ENCODE data around the gene AFMID. TPM values are rescaled to one million over a fixed set of nuclear protein-coding genes. Genes with fewer than 3 reads are reported as not detected.
A peak's percentile ranks its signal among the peaks of the same experiment; 100 is the strongest.

The AFMID gene
- total and polyA plus RNA-seq, 9 of the 15 experiments (the other 6 are each of a cell fraction or from before 2014, with no cell fraction given): 62.1 to 188 (median 74.4) TPM

DNA sequence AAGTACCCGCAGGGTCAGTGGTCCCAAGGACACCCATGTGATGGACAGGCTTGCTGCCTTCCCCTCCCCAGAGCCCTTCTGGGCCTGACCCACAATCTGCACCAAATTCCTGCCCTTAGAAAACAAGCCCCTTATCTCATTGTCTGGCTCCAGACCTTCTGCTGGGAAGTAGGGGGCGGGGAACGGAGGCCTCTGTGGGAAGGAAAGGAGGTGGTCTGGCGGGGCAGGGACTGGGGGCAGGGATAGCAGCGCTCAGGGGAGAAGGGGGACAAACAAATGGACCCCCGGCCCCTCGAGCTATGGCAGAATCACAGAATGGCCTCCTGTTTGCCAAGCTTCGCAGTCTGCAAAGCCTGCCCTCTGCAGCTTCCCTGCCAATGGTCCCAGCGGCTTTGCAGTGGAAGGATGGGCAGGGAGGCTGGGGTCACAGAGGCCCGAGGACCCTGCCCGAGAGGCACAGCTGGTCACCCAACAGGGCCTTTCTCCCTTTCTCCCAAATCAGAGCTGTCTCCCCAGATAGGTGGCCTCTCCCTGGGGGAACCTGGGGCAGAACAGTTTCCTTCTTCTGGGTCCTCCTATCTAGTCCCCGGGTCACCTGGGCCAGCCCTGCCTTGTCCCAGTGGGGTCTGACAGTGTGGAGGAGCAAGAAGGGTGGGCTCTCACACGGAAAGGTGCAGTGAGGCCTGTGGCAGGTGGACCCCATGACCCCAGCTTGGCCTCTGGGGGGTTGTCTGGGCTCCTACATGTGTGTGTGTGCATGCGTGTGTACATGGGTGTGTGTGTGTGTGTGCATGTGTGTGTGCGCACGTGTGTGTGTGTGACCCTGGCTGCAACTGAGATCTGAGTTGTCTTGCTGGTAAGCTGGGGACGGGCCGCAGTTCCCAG is 69.8 kb downstream of the AFMID start (continued):
- TF ChIP-seq, protein P1, sequence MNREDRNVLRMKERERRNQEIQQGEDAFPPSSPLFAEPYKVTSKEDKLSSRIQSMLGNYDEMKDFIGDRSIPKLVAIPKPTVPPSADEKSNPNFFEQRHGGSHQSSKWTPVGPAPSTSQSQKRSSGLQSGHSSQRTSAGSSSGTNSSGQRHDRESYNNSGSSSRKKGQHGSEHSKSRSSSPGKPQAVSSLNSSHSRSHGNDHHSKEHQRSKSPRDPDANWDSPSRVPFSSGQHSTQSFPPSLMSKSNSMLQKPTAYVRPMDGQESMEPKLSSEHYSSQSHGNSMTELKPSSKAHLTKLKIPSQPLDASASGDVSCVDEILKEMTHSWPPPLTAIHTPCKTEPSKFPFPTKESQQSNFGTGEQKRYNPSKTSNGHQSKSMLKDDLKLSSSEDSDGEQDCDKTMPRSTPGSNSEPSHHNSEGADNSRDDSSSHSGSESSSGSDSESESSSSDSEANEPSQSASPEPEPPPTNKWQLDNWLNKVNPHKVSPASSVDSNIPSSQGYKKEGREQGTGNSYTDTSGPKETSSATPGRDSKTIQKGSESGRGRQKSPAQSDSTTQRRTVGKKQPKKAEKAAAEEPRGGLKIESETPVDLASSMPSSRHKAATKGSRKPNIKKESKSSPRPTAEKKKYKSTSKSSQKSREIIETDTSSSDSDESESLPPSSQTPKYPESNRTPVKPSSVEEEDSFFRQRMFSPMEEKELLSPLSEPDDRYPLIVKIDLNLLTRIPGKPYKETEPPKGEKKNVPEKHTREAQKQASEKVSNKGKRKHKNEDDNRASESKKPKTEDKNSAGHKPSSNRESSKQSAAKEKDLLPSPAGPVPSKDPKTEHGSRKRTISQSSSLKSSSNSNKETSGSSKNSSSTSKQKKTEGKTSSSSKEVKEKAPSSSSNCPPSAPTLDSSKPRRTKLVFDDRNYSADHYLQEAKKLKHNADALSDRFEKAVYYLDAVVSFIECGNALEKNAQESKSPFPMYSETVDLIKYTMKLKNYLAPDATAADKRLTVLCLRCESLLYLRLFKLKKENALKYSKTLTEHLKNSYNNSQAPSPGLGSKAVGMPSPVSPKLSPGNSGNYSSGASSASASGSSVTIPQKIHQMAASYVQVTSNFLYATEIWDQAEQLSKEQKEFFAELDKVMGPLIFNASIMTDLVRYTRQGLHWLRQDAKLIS (CRISPR knock-in tag; IDR thresholded peaks at IDR 0.05): no peak
- TF ChIP-seq IFI16 (CRISPR knock-in tag; IDR thresholded peaks at IDR 0.05) (0 out of 2 replicates have a peak, but pooled peaks have one; percentile 65), YBX1 (IDR thresholded peaks at IDR 0.05) (no peak), SNAPC5 (CRISPR knock-in tag; IDR thresholded peaks at IDR 0.05) (no peak), ZNF699 (CRISPR knock-in tag; IDR thresholded peaks at IDR 0.05; ENCODE audit: insufficient replicate concordance) (no peak), ZNF586 (CRISPR knock-in tag; conservative IDR thresholded peaks at IDR 0.05) (no peak), FUS (optimal IDR thresholded peaks at IDR 0.05; ENCODE audit: low read depth, low read length) (no peak), KDM5B (IDR thresholded peaks at IDR 0.05; ENCODE audit: insufficient replicate concordance, low read depth, low read length) (peak; percentile 9), ZNF253 (CRISPR knock-in tag; conservative IDR thresholded peaks at IDR 0.05) (no peak), KDM1A (IDR thresholded peaks at IDR 0.05) (peak in 1 of 2 experiments; percentile 88; a peak in 2 of 4 replicates), AFF1 (IDR thresholded peaks at IDR 0.05; ENCODE audit: low read depth in 1 of 2, partially characterized antibody in 2 of 2) (no peak), PKNOX1 (IDR thresholded peaks at IDR 0.05) (peak; percentile 84)
- TF ChIP-seq, protein P2, sequence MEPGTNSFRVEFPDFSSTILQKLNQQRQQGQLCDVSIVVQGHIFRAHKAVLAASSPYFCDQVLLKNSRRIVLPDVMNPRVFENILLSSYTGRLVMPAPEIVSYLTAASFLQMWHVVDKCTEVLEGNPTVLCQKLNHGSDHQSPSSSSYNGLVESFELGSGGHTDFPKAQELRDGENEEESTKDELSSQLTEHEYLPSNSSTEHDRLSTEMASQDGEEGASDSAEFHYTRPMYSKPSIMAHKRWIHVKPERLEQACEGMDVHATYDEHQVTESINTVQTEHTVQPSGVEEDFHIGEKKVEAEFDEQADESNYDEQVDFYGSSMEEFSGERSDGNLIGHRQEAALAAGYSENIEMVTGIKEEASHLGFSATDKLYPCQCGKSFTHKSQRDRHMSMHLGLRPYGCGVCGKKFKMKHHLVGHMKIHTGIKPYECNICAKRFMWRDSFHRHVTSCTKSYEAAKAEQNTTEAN (CRISPR knock-in tag; IDR thresholded peaks at IDR 0.05): no peak
- TF ChIP-seq, protein P3, sequence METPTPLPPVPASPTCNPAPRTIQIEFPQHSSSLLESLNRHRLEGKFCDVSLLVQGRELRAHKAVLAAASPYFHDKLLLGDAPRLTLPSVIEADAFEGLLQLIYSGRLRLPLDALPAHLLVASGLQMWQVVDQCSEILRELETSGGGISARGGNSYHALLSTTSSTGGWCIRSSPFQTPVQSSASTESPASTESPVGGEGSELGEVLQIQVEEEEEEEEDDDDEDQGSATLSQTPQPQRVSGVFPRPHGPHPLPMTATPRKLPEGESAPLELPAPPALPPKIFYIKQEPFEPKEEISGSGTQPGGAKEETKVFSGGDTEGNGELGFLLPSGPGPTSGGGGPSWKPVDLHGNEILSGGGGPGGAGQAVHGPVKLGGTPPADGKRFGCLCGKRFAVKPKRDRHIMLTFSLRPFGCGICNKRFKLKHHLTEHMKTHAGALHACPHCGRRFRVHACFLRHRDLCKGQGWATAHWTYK (CRISPR knock-in tag; IDR thresholded peaks at IDR 0.05): peak; percentile 21; the same call in 1 of the 2 replicates
